Measurements from ENCODE around the gene ZNF569. TPM values are rescaled to one million over a fixed set of nuclear protein-coding genes. Genes with fewer than 3 reads are reported as not detected.
A peak's percentile ranks its signal among the peaks of the same experiment; 100 is the strongest.

Gene ZNF569
- total RNA-seq, 1 experiment from 2014 or later: 3.9 TPM

GRCh38 chr19:37492213-37492612 is 25.0 kb upstream of the ZNF569 start:
- BruUV-seq (replicated peaks): no TSS peak
- no peak for TF ChIP-seq CTCF (IDR thresholded peaks at IDR 0.05; ENCODE audit: unreplicated experiment)
- CTCF ChIA-PET: no interaction called here
- POLR2A ChIA-PET: no interaction called here
- Mint-ChIP-seq H3K36me3 (ENCODE audit: insufficient read depth, unreplicated experiment) (peaks cover 11% of the 10 kb centered on the region), H3K9me3 (ENCODE audit: unreplicated experiment) (peaks cover 42% of the 10 kb centered on the region), H3K27ac (ENCODE audit: low read depth, unreplicated experiment) (no peak overlapping the region), H3K27me3 (ENCODE audit: insufficient read depth, unreplicated experiment) (no peaks in the 10 kb centered on the region), H3K4me3 (ENCODE audit: unreplicated experiment) (no peak overlapping the region), H3K4me1 (ENCODE audit: insufficient read depth, unreplicated experiment) (no peaks in the 10 kb centered on the region)
- intact Hi-C loops (cut with micrococcal nuclease): no loop called here
- no peak for DNase-seq (ENCODE audit: unreplicated experiment)

- H3K9me3 Mint-ChIP-seq (ENCODE audit: unreplicated experiment): peaks cover 30% of the 10 kb centered on the region
- no peak for TF ChIP-seq CTCF (IDR thresholded peaks at IDR 0.05; ENCODE audit: unreplicated experiment)
- no peak overlapping the region for H3K4me3 Mint-ChIP-seq (ENCODE audit: unreplicated experiment)
- no TSS peak for BruUV-seq (replicated peaks)
- peaks cover 13% of the 10 kb centered on the region for H3K36me3 Mint-ChIP-seq (ENCODE audit: insufficient read depth, unreplicated experiment)
- POLR2A ChIA-PET: no interaction called here
- CTCF ChIA-PET: no interaction called here
- no peak overlapping the region for H3K27ac Mint-ChIP-seq (ENCODE audit: low read depth, unreplicated experiment)
- intact Hi-C loops (cut with micrococcal nuclease): no loop called here
- no peaks in the 10 kb centered on the region for H3K27me3 Mint-ChIP-seq (ENCODE audit: insufficient read depth, unreplicated experiment)
- H3K4me1 Mint-ChIP-seq (ENCODE audit: insufficient read depth, unreplicated experiment): no peaks in the 10 kb centered on the region
- no peak for DNase-seq (ENCODE audit: unreplicated experiment)
These were observed 17.3 kb upstream of the ZNF569 start for GRCh38 chr19:37484406-37485168.

- ChIA-PET POLR2A (no interaction called here), CTCF (no interaction called here)
- H3K4me1 Mint-ChIP-seq (ENCODE audit: insufficient read depth, unreplicated experiment): no peaks in the 10 kb centered on the region
- no peaks in the 10 kb centered on the region for H3K27me3 Mint-ChIP-seq (ENCODE audit: insufficient read depth, unreplicated experiment)
- TF ChIP-seq CTCF (IDR thresholded peaks at IDR 0.05; ENCODE audit: unreplicated experiment): no peak
- H3K4me3 Mint-ChIP-seq (ENCODE audit: unreplicated experiment): no peak overlapping the region
- H3K36me3 Mint-ChIP-seq (ENCODE audit: insufficient read depth, unreplicated experiment): peaks cover 18% of the 10 kb centered on the region
- intact Hi-C loops (cut with micrococcal nuclease): no loop called here
- H3K27ac Mint-ChIP-seq (ENCODE audit: low read depth, unreplicated experiment): no peak overlapping the region
- DNase-seq (ENCODE audit: unreplicated experiment): no peak
- BruUV-seq (replicated peaks): no TSS peak
- peaks cover 18% of the 10 kb centered on the region for H3K9me3 Mint-ChIP-seq (ENCODE audit: unreplicated experiment)
These were observed 4.9 kb upstream of the ZNF569 start for GRCh38 chr19:37472165-37472564.

DNA sequence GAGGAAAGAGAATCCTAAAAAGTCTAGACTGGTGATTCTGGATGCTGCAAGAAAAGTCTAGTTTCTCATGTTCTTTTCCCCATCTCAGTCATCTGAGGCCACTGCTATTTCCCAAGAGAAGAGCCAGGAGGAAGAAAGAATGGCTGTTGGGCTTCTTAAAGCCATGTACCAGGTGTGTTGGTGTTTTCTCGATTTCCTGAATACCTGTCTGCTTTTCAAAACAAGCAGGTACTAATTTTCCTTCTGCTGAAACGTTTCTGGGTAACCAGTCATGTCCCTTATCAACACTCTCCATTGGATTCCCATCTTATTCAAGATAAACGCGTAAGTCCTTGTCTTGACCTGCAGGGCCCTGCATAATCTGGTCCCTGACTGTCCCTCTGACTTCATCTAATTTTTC is 3.0 kb upstream of the ZNF569 start:
- POLR2A ChIA-PET: no interaction called here
- peak overlapping the region; percentile 79 for H3K4me3 Mint-ChIP-seq (ENCODE audit: unreplicated experiment)
- no TSS peak for BruUV-seq (replicated peaks)

More for the DNA sequence above, 3.0 kb upstream of the ZNF569 start:
- H3K36me3 Mint-ChIP-seq (ENCODE audit: insufficient read depth, unreplicated experiment): no peaks in the 10 kb centered on the region
- no peaks in the 10 kb centered on the region for H3K27me3 Mint-ChIP-seq (ENCODE audit: insufficient read depth, unreplicated experiment)
- CTCF ChIA-PET: interaction anchor here (0.6 kb wide), 1 partner anchor 183 kb away, joined by 4 read pairs; no protein-coding TSS in a partner anchor
- no peak for TF ChIP-seq CTCF (IDR thresholded peaks at IDR 0.05; ENCODE audit: unreplicated experiment)
- H3K27ac Mint-ChIP-seq (ENCODE audit: low read depth, unreplicated experiment): no peak overlapping the region
- intact Hi-C loops (cut with micrococcal nuclease): no loop called here
- H3K9me3 Mint-ChIP-seq (ENCODE audit: unreplicated experiment): peaks cover 8% of the 10 kb centered on the region
- DNase-seq (ENCODE audit: unreplicated experiment): no peak
- H3K4me1 Mint-ChIP-seq (ENCODE audit: insufficient read depth, unreplicated experiment): no peaks in the 10 kb centered on the region
